GM12864 (cell line): ENCODE measurements around the gene RAPGEF4.
"Not testable (repeated sequence)": the region's sequence is repeated elsewhere in the genome, so short reads cannot be mapped to it uniquely, and the experiment has no call there.

Source experiments
- DNase-seq: peaks from one replicate; pipeline ENCODE4 v3.0.0-alpha.2; 2011; ENCODE audit warnings: low read depth
- H3K4me3 ChIP-seq: 2 replicates; pipeline ENCODE4 v1.5.1; 2011; ENCODE audit warnings: mild to moderate bottlenecking, low read depth, low read length, control low read depth
- CTCF ChIP-seq: IDR thresholded peaks from 2 replicates; pipeline ENCODE4 v1.5.1; 2011; ENCODE audit warnings: low read depth, mild to moderate bottlenecking, moderate library complexity, low read length, control low read depth, inconsistent platforms; ENCODE audit errors: missing control alignments

Gene RAPGEF4

GRCh38 chr2:172783165-172783898 is 47.7 kb downstream of the RAPGEF4 start:
- no peak for TF ChIP-seq CTCF
- no peak for DNase-seq
- H3K4me3 ChIP-seq: no peak overlapping the region

- TF ChIP-seq CTCF: no peak
- H3K4me3 ChIP-seq: no peak overlapping the region
These were observed 53.2 kb downstream of the RAPGEF4 start for GRCh38 chr2:172788871-172789270.

GRCh38 chr2:172790404-172790803 is 54.8 kb downstream of the RAPGEF4 start:
- no peak overlapping the region for H3K4me3 ChIP-seq
- no peak for DNase-seq
- TF ChIP-seq CTCF: no peak

More at GRCh38 chr2:172788871-172789270, 53.2 kb downstream of the RAPGEF4 start:
- no peak for DNase-seq

GRCh38 chr2:172791953-172792352 is 56.3 kb downstream of the RAPGEF4 start:
- DNase-seq: no peak
- no peak overlapping the region for H3K4me3 ChIP-seq
- no peak for TF ChIP-seq CTCF

- no peak overlapping the region for H3K4me3 ChIP-seq
- DNase-seq: no peak
- no peak for TF ChIP-seq CTCF
These were observed 57.1 kb downstream of the RAPGEF4 start for GRCh38 chr2:172792711-172793110.

GRCh38 chr2:172803308-172803707 is 67.7 kb downstream of the RAPGEF4 start:
- H3K4me3 ChIP-seq, DNase-seq: not testable (repeated sequence)

GRCh38 chr2:172804423-172804822 is 68.8 kb downstream of the RAPGEF4 start:
- no peak for DNase-seq
- no peak for TF ChIP-seq CTCF
- no peak overlapping the region for H3K4me3 ChIP-seq
